Stomach (tissue), 4 donors: Measurements from ENCODE around the gene PTBP3.

Experiments used
- EP300 ChIP-seq: sonication (generic); formaldehyde crosslinking; IDR thresholded peaks from one replicate; pipeline ENCODE4 v1.6.1; 2017; ENCODE audit warnings: antibody characterized with exemption
- POLR2A ChIP-seq, 4 donors: fragments of 450-650 bp; IDR thresholded peaks; one replicate each; pipeline ENCODE4 v1.6.1; 2016; ENCODE audit warnings: antibody characterized with exemption in 4 of 4, control low read depth in 2 of 4, mild to moderate bottlenecking in 1 of 4, moderate library complexity in 1 of 4
- POLR2AphosphoS5 ChIP-seq, 3 donors: sonication (generic); formaldehyde crosslinking; IDR thresholded peaks; one replicate each; pipeline ENCODE4 v1.6.1; 2016; ENCODE audit warnings: antibody characterized with exemption in 3 of 3
- TF ChIP-seq, protein P1 (sequence below), 7 experiments: fragments of 450-650 bp in 4 of 7; fragments of 200-600 bp in 3 of 7; sonication (generic) in 3 of 7; IDR thresholded peaks; one replicate each; pipeline ENCODE4 v1.5.1; 2016 to 2019; ENCODE audit warnings: antibody characterized with exemption in 7 of 7, control low read depth in 2 of 7, mild to moderate bottlenecking in 1 of 7

DNA sequence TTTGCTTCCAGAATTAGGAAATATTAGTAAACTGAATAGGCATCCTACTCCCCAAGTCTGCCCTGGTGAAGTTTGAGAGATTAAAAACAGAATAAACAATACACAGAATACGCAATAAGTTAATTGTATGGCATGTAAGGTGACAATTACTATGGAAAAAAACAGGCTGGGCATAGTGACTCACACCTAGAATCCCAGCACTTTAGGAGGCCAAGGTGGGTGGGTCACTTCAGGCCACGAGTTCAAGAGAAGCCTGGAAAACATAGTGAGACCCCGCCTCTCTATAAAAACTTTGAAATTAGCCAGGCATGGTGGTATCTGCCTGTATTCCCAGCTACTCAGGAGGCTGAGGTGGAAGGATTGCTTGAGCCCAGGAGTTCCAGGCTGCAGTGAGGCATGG lies 94.1 kb downstream of the PTBP3 start:
- TF ChIP-seq, protein P1, sequence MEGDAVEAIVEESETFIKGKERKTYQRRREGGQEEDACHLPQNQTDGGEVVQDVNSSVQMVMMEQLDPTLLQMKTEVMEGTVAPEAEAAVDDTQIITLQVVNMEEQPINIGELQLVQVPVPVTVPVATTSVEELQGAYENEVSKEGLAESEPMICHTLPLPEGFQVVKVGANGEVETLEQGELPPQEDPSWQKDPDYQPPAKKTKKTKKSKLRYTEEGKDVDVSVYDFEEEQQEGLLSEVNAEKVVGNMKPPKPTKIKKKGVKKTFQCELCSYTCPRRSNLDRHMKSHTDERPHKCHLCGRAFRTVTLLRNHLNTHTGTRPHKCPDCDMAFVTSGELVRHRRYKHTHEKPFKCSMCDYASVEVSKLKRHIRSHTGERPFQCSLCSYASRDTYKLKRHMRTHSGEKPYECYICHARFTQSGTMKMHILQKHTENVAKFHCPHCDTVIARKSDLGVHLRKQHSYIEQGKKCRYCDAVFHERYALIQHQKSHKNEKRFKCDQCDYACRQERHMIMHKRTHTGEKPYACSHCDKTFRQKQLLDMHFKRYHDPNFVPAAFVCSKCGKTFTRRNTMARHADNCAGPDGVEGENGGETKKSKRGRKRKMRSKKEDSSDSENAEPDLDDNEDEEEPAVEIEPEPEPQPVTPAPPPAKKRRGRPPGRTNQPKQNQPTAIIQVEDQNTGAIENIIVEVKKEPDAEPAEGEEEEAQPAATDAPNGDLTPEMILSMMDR (IDR thresholded peaks at IDR 0.05) = no peak
- TF ChIP-seq POLR2A (IDR thresholded peaks at IDR 0.05) (no peak), POLR2AphosphoS5 (IDR thresholded peaks at IDR 0.05) (no peak), EP300 (no peak)
